Adipose tissue (tissue), 3 donors: ENCODE measurements around the gene TNFSF12. TPM values are rescaled to one million over a fixed set of nuclear protein-coding genes. Genes with fewer than 3 reads are reported as not detected.

Experiments used
- H3K27ac ChIP-seq: one replicate; pipeline ENCODE4 v1.5.1; 2013; ENCODE audit warnings: low read depth, low read length
- WGBS, 3 donors: extraction: QIAGEN DNeasy Blood & Tissue Kit; methylation state at CpG; one replicate each; pipeline ENCODE4 v1.1.7; 2013; 5-methylcytosine and 5-hydroxymethylcytosine counted together
- polyA plus RNA-seq, 3 donors: library from polyadenylated mRNA; stranded (reverse); fragments of 200-250 nt; gene quantifications; one replicate each; pipeline ENCODE4 v1.2.3, GENCODE V29; 2013
- donor health status: healthy with polysubstance abuse.
- donor health status: Bipolar disorder and iron deficiency.
- donor health status: healthy.

Gene TNFSF12, protein sequence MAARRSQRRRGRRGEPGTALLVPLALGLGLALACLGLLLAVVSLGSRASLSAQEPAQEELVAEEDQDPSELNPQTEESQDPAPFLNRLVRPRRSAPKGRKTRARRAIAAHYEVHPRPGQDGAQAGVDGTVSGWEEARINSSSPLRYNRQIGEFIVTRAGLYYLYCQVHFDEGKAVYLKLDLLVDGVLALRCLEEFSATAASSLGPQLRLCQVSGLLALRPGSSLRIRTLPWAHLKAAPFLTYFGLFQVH
- polyA plus RNA-seq = 100 to 1,000 TPM in 1 of 3 donors, 10 to 100 TPM in 2; 19.6 to 100 (median 49.9) TPM

DNA sequence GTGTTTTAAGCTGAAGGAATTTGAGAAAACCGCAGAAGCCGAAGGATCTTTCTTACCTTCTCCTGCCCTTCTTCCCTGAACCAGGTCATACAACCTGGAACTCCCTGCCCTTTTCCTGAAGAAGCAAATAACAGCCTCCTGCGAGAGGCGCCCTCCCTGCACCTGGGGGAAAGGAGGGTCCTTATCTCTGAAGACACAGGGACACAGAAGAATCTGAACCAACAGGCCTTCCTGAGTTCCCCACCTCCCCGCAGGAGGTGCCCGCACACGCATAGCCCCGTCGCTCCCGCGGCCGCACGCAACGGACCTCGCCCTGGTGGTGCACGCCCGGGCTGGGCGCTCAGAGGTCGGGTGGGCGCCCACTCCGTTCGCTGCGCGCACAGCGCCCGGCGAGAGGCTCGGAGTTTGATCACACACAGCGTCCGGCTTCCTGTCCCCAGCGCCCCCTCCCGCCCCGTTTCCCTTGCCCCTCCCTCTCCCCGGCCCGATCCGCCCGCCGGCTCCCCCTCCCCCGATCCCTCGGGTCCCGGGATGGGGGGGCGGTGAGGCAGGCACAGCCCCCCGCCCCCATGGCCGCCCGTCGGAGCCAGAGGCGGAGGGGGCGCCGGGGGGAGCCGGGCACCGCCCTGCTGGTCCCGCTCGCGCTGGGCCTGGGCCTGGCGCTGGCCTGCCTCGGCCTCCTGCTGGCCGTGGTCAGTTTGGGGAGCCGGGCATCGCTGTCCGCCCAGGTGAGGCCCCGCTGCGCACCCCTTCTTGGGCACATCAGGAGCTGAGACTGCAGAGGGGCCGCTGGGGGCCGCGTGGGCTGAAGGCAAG lies at the start of gene TNFSF12:
TSS of gene TNFSF12 (plus strand) at position 474 of the 816 bp plus-strand sequence. CDS start at position 570, 96 bp downstream.
- WGBS, 3 donors = 1 to 2% (median 1%) methylated on average over 39 to 65 of the region's 65 CpGs

DNA sequence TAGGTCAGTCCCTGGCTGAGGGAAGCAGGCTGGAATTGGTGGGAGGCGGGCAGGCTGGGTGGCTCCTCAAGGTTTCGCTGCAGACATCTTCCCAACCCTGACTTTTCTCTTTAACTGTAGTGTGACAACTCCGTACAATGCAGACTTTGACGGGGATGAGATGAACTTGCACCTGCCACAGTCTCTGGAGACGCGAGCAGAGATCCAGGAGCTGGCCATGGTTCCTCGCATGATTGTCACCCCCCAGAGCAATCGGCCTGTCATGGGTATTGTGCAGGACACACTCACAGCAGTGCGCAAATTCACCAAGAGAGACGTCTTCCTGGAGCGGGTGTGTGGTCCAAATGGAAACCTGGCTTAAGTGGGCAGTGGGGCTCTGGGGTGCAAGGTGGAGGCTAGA lies 49.7 kb upstream of the TNFSF12 start:
- 85 to 92% (median 88%) methylated on average over 11 of the region's 11 CpGs for WGBS, 3 donors
- H3K27ac ChIP-seq = no peak overlapping the region

More for the DNA sequence above, at the start of gene TNFSF12:
- H3K27ac ChIP-seq = no peak within 1 kb of the TSS

DNA sequence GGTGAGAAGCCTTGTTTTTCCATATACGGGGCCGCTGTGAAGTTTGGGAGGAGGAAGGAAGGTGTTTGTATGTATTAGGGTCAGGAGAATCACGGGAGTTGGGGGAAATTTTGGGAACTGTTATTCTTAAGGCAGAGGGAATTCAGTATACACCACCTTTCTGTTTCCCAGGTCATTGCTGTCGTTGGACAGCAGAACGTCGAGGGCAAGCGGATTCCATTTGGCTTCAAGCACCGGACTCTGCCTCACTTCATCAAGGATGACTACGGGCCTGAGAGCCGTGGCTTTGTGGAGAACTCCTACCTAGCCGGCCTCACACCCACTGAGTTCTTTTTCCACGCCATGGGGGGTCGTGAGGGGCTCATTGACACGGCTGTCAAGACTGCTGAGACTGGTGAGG lies 47.1 kb upstream of the TNFSF12 start:
- WGBS, 3 donors = 82 to 85% (median 84%) methylated on average over 14 of the region's 14 CpGs
- H3K27ac ChIP-seq = no peak overlapping the region

DNA sequence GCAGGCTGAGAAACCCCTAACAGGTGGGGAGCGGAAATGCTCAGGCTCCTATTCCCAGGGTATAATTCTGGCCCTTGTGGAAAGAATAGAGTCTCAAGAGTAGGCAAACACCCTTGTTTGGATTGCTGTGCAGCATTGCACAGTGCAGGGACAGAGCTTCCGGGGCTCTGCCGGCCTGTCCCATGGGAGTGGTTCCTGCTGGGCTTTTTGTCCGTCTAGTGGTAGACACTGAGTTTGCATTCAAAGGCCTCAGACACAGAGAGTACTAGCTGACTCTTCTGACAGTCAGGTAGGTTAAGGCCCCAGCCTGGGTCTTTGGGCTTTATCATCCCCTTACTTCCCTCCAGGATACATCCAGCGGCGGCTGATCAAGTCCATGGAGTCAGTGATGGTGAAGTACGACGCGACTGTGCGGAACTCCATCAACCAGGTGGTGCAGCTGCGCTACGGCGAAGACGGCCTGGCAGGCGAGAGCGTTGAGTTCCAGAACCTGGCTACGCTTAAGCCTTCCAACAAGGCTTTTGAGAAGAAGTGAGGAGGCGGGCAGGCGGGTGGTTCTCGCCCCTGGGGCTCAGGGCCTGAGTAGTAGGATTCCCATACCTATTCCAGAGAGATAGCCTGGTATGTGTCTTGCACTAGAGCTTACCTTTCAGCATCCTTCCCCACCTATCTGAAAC lies 46.5 kb upstream of the TNFSF12 start:
- 89 to 93% (median 90%) methylated on average over 20 of the region's 20 CpGs for WGBS, 3 donors

DNA sequence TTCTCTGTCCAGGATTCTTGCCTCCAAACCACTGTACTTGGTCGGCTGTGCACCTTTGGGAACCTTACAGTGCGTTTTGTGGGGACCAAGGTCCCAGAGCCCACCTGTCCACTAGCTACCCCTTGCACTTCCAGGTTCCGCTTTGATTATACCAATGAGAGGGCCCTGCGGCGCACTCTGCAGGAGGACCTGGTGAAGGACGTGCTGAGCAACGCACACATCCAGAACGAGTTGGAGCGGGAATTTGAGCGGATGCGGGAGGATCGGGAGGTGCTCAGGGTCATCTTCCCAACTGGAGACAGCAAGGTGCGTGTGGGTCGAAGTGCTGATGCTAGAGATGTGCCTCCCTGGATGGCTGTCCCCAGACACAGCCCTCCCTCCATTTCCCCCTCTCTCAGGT lies 45.9 kb upstream of the TNFSF12 start:
- 83 to 89% (median 88%) methylated on average over 14 of the region's 14 CpGs for WGBS, 3 donors

More for the DNA sequence above, 46.5 kb upstream of the TNFSF12 start:
- no peak overlapping the region for H3K27ac ChIP-seq

DNA sequence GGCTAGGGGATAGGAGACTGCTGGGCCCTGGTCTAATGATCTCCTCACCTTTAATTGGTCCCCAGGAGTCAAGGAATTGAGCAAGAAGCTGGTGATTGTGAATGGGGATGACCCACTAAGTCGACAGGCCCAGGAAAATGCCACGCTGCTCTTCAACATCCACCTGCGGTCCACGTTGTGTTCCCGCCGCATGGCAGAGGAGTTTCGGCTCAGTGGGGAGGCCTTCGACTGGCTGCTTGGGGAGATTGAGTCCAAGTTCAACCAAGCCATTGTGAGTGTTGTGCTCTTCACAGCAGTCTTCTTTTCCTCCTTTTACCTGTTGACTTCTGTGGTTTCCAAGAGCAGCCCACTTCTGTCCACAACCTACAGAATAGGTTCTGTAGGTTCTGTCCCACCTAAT lies 45.3 kb upstream of the TNFSF12 start:
- H3K27ac ChIP-seq = no peak overlapping the region
- WGBS, 3 donors = 93 to 96% (median 94%) methylated on average over 8 of the region's 8 CpGs

More for the DNA sequence above, 45.9 kb upstream of the TNFSF12 start:
- no peak overlapping the region for H3K27ac ChIP-seq

DNA sequence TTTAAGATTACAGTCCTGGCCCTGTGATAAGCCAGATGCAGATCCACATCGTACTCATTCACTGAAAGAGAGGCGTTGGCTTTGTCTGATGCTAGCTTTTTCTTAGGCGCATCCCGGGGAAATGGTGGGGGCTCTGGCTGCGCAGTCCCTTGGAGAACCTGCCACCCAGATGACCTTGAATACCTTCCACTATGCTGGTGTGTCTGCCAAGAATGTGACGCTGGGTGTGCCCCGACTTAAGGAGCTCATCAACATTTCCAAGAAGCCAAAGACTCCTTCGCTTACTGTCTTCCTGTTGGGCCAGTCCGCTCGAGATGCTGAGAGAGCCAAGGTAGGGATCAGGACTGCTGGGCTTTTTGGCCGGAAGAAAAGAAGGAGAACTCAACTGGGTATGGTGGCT lies 40.7 kb upstream of the TNFSF12 start:
- WGBS, 3 donors = 74 to 79% (median 78%) methylated on average over 11 of the region's 11 CpGs
- H3K27ac ChIP-seq = no peak overlapping the region

DNA sequence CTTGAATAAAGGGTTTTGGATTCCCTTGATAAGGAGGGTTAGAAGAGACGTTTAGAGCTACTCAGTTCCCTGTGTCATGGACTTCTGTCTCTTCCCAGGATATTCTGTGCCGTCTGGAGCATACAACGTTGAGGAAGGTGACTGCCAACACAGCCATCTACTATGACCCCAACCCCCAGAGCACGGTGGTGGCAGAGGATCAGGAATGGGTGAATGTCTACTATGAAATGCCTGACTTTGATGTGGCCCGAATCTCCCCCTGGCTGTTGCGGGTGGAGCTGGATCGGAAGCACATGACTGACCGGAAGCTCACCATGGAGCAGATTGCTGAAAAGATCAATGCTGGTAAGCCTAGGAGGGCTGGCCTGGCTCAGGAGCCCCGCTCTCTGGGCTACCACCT lies 40.0 kb upstream of the TNFSF12 start:
- H3K27ac ChIP-seq = no peak overlapping the region
- 87 to 93% (median 89%) methylated on average over 9 of the region's 9 CpGs for WGBS, 3 donors

DNA sequence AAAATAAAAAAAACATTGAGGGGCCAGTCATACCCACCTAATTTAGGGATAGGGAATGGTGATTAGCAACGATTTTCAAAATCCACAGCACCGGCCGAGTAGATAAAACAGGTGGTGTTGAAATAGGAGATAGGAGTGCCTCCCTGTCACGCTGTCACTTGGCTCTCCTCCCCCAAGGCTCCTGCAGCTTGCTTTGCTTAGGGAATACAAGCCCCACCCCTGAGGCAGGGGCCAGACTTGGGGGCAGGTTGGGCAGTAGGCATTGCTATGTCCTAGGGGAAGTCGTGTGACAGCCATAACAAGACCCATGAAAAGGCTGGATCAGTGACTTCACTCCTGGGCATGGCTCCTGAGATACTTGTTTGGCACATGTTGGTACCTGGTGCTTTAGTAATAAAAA lies 38.9 kb upstream of the TNFSF12 start:
- 61 to 79% (median 77%) methylated on average over 5 of the region's 5 CpGs for WGBS, 3 donors
- H3K27ac ChIP-seq = no peak overlapping the region

DNA sequence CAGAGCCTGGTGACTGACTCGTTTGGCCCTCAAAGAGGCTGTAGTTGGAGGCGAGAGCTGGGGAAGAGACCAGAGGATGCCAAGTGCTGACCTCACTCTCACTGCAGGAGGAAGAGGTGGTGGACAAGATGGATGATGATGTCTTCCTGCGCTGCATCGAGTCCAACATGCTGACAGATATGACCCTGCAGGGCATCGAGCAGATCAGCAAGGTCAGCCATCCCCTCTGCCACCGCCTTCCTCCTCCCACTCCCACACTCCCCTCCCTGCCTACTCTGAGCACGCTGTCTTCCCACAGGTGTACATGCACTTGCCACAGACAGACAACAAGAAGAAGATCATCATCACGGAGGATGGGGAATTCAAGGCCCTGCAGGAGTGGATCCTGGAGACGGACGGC lies 37.8 kb upstream of the TNFSF12 start:
- WGBS, 3 donors = 65 to 82% (median 66%) methylated on average over 10 of the region's 10 CpGs
- no peak overlapping the region for H3K27ac ChIP-seq

DNA sequence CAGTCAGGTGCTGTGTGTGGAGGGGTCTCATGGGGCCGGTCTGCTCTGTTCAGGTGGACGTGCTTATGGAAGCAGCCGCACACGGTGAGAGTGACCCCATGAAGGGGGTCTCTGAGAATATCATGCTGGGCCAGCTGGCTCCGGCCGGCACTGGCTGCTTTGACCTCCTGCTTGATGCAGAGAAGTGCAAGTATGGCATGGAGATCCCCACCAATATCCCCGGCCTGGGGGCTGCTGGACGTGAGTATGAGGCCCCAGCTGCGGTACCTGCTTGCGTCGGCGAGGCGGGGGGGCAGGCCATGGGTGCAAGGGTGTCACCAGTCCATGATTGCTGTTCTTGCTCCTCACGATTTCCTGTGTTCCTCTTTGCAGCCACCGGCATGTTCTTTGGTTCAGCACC lies 36.8 kb upstream of the TNFSF12 start:
- no peak overlapping the region for H3K27ac ChIP-seq
- 85 to 92% (median 88%) methylated on average over 15 of the region's 15 CpGs for WGBS, 3 donors

DNA sequence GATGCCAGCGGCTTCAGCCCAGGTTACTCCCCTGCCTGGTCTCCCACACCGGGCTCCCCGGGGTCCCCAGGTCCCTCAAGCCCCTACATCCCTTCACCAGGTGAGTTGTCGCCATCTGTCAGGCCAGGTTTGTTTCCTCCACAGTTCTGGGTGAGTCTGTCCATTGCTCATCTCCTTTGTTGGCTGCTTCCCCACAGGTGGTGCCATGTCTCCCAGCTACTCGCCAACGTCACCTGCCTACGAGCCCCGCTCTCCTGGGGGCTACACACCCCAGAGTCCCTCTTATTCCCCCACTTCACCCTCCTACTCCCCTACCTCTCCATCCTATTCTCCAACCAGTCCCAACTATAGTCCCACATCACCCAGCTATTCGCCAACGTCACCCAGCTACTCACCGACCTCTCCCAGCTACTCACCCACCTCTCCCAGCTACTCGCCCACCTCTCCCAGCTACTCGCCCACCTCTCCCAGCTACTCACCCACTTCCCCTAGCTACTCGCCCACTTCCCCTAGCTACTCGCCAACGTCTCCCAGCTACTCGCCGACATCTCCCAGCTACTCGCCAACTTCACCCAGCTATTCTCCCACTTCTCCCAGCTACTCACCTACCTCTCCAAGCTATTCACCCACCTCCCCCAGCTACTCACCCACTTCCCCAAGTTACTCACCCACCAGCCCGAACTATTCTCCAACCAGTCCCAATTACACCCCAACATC lies 35.9 kb upstream of the TNFSF12 start:
- H3K27ac ChIP-seq = no peak overlapping the region
- WGBS, 3 donors = 80 to 85% (median 85%) methylated on average over 20 of the region's 20 CpGs

DNA sequence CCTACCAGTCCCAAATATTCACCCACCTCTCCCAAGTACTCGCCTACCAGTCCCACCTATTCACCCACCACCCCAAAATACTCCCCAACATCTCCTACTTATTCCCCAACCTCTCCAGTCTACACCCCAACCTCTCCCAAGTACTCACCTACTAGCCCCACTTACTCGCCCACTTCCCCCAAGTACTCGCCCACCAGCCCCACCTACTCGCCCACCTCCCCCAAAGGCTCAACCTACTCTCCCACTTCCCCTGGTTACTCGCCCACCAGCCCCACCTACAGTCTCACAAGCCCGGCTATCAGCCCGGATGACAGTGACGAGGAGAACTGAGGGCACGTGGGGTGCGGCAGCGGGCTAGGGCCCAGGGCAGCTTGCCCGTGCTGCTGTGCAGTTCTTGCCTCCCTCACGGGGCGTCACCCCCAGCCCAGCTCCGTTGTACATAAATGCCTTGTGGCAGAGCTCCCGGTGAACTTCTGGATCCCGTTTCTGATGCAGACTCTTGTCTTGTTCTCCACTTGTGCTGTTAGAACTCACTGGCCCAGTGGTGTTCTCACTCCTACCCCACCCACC lies 34.9 kb upstream of the TNFSF12 start:
- WGBS, 3 donors = 59 to 77% (median 76%) methylated on average over 17 of the region's 17 CpGs
- H3K27ac ChIP-seq = no peak overlapping the region

DNA sequence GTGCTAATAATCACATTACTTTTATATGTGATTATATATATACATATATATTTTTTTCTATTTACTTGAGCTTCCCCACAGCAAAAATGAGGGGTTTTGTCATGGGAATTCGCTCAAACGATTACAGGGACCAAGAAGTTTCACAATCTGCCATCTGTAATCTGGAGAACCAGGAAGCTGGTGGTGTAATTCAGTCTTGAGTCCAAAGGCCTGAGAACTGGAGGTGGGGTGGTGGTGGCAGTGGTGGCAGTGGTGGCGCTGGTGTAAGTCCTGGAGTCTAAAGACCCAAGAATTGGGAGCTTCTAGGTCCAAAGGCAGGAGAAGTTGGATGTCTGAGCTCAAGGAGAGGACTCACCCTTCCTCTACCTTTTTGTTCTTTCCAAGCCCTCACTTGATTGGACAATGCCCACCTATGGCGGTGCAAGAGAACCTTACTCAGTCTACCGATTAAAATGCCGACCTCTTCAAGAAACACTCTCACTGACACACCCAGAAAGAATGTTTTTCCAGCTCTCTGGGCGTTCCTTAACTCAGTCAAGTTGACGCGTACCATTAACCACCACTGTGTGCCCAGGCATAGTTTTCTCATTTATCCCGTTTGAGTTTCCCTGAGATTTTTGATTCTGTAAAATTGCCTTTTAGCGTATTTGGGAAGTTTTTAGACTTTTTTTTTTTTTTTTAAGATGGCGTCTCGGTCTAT lies 32.8 kb upstream of the TNFSF12 start:
- WGBS, 3 donors = 82 to 84% (median 82%) methylated on average over 13 of the region's 13 CpGs
- no peak overlapping the region for H3K27ac ChIP-seq

DNA sequence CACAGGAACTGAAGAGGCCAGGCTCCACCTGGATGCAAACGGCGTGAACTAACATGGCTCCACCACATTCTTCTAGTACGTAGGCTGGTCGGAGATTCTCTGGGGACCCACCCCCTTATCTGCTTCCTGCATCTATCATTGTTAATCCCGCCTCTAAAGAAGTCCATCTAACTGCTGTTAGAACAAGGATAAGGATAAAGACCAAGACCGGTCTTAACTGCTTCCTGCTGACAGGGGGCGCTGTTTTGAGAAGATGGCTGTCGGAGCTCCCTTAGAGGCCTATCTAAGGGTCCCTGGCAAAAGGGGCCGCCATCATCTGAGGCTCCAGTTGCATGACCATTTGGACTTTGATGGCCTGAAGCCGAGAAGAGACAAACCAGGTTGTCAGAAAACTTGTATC lies 25.8 kb upstream of the TNFSF12 start:
- H3K27ac ChIP-seq = no peak overlapping the region
- WGBS, 3 donors = 31 to 47% (median 36%) methylated on average over 10 of the region's 10 CpGs

DNA sequence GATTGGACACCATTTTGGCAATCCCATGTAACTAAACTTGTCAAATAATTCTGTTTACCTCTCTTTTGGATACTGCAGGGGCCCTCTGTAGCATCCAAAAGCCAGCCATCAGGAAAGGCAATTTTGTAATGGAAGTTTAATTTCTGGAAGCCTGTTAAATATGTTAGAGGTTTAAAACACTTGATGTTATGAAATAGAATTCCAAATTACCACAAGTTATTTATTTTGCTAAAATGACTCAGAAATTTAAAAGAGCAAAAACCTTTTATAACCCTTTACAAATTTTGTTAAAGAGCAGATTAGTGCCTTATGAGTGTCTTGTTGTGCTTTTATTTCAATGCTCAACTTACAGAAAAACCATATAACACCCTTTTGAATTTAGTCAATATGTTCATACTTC lies 20.0 kb upstream of the TNFSF12 start:
- no peak overlapping the region for H3K27ac ChIP-seq

DNA sequence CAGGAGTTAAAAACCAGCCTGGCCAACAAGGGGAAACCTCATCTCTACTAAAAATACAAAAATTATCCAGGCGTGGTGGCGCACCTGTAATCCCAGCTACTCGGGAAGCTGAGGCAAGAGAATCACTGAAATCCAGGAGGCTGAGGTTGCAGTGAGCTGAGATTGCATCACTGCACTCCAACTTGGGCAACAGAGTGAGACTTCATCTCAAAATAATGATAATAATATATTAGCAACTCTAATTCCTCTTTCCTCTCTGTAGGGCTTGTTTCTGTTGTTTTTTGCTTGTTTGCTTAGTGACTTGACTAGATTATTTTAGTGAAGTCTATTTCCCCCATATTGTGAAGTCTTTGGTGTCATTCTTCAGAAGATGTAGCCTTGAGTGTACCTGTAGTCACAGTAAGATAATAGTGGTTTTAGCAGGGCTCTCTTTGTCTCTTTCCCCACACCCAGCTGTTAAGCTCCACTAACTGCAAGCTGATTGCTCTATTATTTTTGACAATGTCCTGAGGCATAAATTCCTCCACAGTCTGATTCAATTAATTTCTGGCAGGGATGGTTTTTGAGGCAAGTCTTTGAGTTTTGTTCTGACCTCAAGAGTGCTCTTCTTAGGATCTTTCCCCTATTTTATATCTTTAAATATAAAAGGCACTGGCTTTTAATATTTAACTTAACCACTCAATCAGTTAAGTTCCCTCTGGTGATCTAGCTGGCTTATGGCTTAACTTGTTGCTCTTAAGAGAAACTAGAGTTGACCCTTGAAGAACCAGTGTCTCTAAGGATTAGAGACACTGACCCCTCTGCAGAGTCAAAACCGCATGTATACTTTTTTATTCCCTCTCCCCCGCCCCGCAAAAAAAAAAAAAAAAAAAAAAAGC lies 18.6 kb upstream of the TNFSF12 start:
- WGBS, 3 donors = 88 to 91% (median 89%) methylated on average over 5 to 6 of the region's 6 CpGs
- no peak overlapping the region for H3K27ac ChIP-seq
